Measurements from ENCODE around the gene ADM2.

The ADM2 gene

GRCh38 chr22:50447576-50448551 lies 33.5 kb upstream of the ADM2 start:
- Histone ChIP-seq H3K27me3 (no peaks in the 10 kb centered on the region), H3K36me3 (peaks cover 87% of the 10 kb centered on the region), H3K27ac (no peak overlapping the region), H3K4me1 (ENCODE audit: control insufficient read depth in 1 of 2, insufficient read depth in 1 of 2, low read depth in 1 of 2, low read length in 1 of 2) (no peaks in the 10 kb centered on the region), H3K9me3 (no peaks in the 10 kb centered on the region), H3K4me3 (ENCODE audit: low read depth in 1 of 2, low read length in 1 of 2) (no peak overlapping the region)
- no peak for TF ChIP-seq CTCF (IDR thresholded peaks at IDR 0.05)

DNA sequence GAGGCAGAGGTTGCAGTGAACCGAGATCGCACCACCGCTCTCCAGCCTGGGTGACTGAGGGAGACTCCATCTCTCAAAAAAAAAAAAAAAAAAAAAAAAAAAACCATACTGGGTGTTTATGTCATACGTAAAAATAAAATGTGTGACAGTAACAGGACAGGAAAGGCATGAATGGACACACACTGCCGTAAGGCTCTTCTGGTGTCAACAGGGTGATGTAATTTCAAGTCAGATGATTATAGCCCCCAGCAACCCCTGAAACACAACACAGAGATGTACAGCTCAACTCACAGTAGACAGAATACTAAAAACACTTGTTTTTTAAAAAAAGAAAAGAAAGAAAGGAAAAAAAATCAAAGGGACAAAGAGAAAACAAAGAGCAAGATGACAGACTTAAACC lies 28.7 kb upstream of the ADM2 start:
- Histone ChIP-seq H3K9me3 (no peaks in the 10 kb centered on the region), H3K4me3 (ENCODE audit: low read depth in 1 of 2, low read length in 1 of 2) (no peak overlapping the region), H3K27me3 (no peaks in the 10 kb centered on the region), H3K36me3 (peaks cover 89% of the 10 kb centered on the region), H3K27ac (no peak overlapping the region), H3K4me1 (ENCODE audit: control insufficient read depth in 1 of 2, insufficient read depth in 1 of 2, low read depth in 1 of 2, low read length in 1 of 2) (no peaks in the 10 kb centered on the region)
- no peak for TF ChIP-seq CTCF (IDR thresholded peaks at IDR 0.05)

- no peak overlapping the region for H3K27ac ChIP-seq
- peaks cover 92% of the 10 kb centered on the region for H3K36me3 ChIP-seq
- no peak overlapping the region for H3K4me3 ChIP-seq (ENCODE audit: low read depth in 1 of 2, low read length in 1 of 2)
- no peak for TF ChIP-seq CTCF (IDR thresholded peaks at IDR 0.05)
- H3K27me3 ChIP-seq = no peaks in the 10 kb centered on the region
- no peaks in the 10 kb centered on the region for H3K9me3 ChIP-seq
- no peaks in the 10 kb centered on the region for H3K4me1 ChIP-seq (ENCODE audit: control insufficient read depth in 1 of 2, insufficient read depth in 1 of 2, low read depth in 1 of 2, low read length in 1 of 2)
These were observed 26.7 kb upstream of the ADM2 start for GRCh38 chr22:50454556-50455075.

- peaks cover 92% of the 10 kb centered on the region for H3K36me3 ChIP-seq
- H3K4me1 ChIP-seq (ENCODE audit: control insufficient read depth in 1 of 2, insufficient read depth in 1 of 2, low read depth in 1 of 2, low read length in 1 of 2) = no peaks in the 10 kb centered on the region
- no peaks in the 10 kb centered on the region for H3K27me3 ChIP-seq
- H3K27ac ChIP-seq = no peak overlapping the region
- H3K4me3 ChIP-seq (ENCODE audit: low read depth in 1 of 2, low read length in 1 of 2) = no peak overlapping the region
- H3K9me3 ChIP-seq = no peaks in the 10 kb centered on the region
- no peak for TF ChIP-seq CTCF (IDR thresholded peaks at IDR 0.05)
These were observed 26.1 kb upstream of the ADM2 start for GRCh38 chr22:50455201-50455600.

DNA sequence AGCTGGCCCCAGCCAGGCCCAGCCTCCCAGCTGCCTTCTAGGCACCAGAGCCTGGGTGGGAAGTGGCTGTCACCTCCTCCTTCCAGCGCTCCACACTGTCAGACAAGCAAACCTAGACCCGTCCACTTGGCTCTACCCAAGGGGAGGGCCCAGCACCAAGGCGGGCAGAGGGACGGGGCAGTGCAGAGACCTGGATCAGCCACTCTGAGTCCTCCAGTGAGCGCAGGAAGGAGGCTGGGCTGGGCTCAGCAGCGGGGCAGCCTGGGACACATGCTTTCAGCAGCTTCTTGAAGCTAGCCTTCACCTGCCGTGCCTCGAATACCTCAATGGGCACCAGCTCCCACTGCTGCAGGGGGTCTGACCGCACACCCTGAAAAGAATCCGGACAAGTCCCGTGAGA lies 25.3 kb upstream of the ADM2 start:
- Histone ChIP-seq H3K36me3 (peaks cover 92% of the 10 kb centered on the region), H3K27me3 (no peaks in the 10 kb centered on the region), H3K4me1 (ENCODE audit: control insufficient read depth in 1 of 2, insufficient read depth in 1 of 2, low read depth in 1 of 2, low read length in 1 of 2) (no peaks in the 10 kb centered on the region), H3K27ac (no peak overlapping the region), H3K9me3 (no peaks in the 10 kb centered on the region), H3K4me3 (ENCODE audit: low read depth in 1 of 2, low read length in 1 of 2) (no peak overlapping the region)
- TF ChIP-seq CTCF (IDR thresholded peaks at IDR 0.05) = no peak
